IMR-90 (cell line): ENCODE data around the gene ZNF280B. TPM values are rescaled to one million over a fixed set of nuclear protein-coding genes. Genes with fewer than 3 reads are reported as not detected.

ENCODE experiments used
- ATAC-seq: fragments of 200-7000 bp; cut with Tn5 transposase; 2 replicates; pipeline ENCODE4 v1.9.1; 2020; ENCODE audit warnings: low read depth, mild to moderate bottlenecking, moderate library complexity
- BruUV-seq: library from RNA; stranded (reverse); fragments of 400-500 nt; replicated peaks from 2 replicates; lab custom pipeline; 2021; lab: Mats Ljungman, UMichigan
- CTCF ChIA-PET: fragments of 300-600 bp; formaldehyde crosslinking; extraction: SDS; loops from one replicate; lab custom pipeline; 2021; ENCODE audit warnings: antibody characterized with exemption; lab: Yijun Ruan, JAX
- POLR2A ChIA-PET: fragments of 300-600 bp; sonication (Branson Sonifier 250); formaldehyde crosslinking; loops from one replicate; lab custom pipeline; 2022; ENCODE audit warnings: antibody characterized with exemption; ENCODE audit not compliant: unreplicated experiment; lab: Charles Lee
- DNase-seq: peaks from one replicate; pipeline ENCODE4 v3.0.0; 2013
- H2AFZ ChIP-seq: replicated peaks from 2 replicates; pipeline ENCODE3; 2013; ENCODE audit warnings: low read length, mild to moderate bottlenecking; ENCODE audit not compliant: poor library complexity
- H2AK5ac ChIP-seq: 2 replicates; pipeline ENCODE4 v1.6.1; 2013; ENCODE audit warnings: low read depth, low read length, inconsistent platforms
- H2AK9ac ChIP-seq: replicated peaks from 2 replicates; pipeline ENCODE3; 2013; ENCODE audit warnings: mild to moderate bottlenecking, low read depth, low read length, moderate library complexity; ENCODE audit not compliant: poor library complexity
- H2BK120ac ChIP-seq: 2 replicates; pipeline ENCODE4 v1.6.1; 2013; ENCODE audit warnings: low read depth, low read length, inconsistent platforms
- H2BK15ac ChIP-seq: 3 replicates; pipeline ENCODE4 v1.6.1; 2013; ENCODE audit warnings: low read depth, low read length, inconsistent platforms
- H2BK20ac ChIP-seq: 2 replicates; pipeline ENCODE4 v1.6.1; 2013; ENCODE audit warnings: low read depth, mild to moderate bottlenecking, inconsistent platforms, low read length, moderate library complexity
- H2BK5ac ChIP-seq: 2 replicates; pipeline ENCODE4 v1.6.1; 2013; ENCODE audit warnings: mild to moderate bottlenecking, low read depth, low read length, inconsistent platforms; ENCODE audit not compliant: poor library complexity, severe bottlenecking
- H3K14ac ChIP-seq: replicated peaks from 2 replicates; pipeline ENCODE4 v1.6.1; 2013; ENCODE audit warnings: low read depth, low read length, inconsistent platforms
- H3K18ac ChIP-seq: 2 replicates; pipeline ENCODE4 v1.6.1; 2013; ENCODE audit warnings: low read depth, low read length, control low read depth
- H3K23ac ChIP-seq: 2 replicates; pipeline ENCODE4 v1.6.1; 2013; ENCODE audit warnings: low read depth, low read length, inconsistent platforms
- H3K27ac ChIP-seq: 2 replicates; pipeline ENCODE4 v1.5.1; 2013; ENCODE audit warnings: mild to moderate bottlenecking, control low read depth, low read length; ENCODE audit not compliant: insufficient read depth
- H3K27me3 ChIP-seq: 2 replicates; pipeline ENCODE4 v1.6.1; 2013; ENCODE audit warnings: low read length; ENCODE audit not compliant: control insufficient read depth, insufficient read depth
- H3K36me3 ChIP-seq: 2 replicates; pipeline ENCODE4 v1.6.1; 2013; ENCODE audit warnings: low read length, mixed read lengths; ENCODE audit not compliant: control insufficient read depth, insufficient read depth
- H3K4ac ChIP-seq: 2 replicates; pipeline ENCODE4 v1.6.1; 2013; ENCODE audit warnings: low read depth, low read length, inconsistent platforms
- H3K4me1 ChIP-seq: 2 replicates; pipeline ENCODE4 v1.6.1; 2013; ENCODE audit warnings: low read length, mixed read lengths; ENCODE audit not compliant: control insufficient read depth, insufficient read depth
- H3K4me2 ChIP-seq: 2 replicates; pipeline ENCODE4 v1.6.1; 2013; ENCODE audit warnings: low read depth, mild to moderate bottlenecking, control low read depth, low read length, moderate library complexity
- H3K4me3 ChIP-seq: 2 replicates; pipeline ENCODE4 v1.5.1; 2013; ENCODE audit warnings: low read depth, mild to moderate bottlenecking, control low read depth, low read length, moderate library complexity; ENCODE audit not compliant: insufficient read depth
- H3K56ac ChIP-seq: 2 replicates; pipeline ENCODE4 v1.6.1; 2013; ENCODE audit warnings: low read length, inconsistent platforms; ENCODE audit not compliant: insufficient read depth; ENCODE audit errors: extremely low read depth
- H3K79me1 ChIP-seq, 2 experiments: 2 replicates each; pipeline ENCODE4 v1.6.1; 2013; ENCODE audit warnings: low read length in 2 of 2, inconsistent platforms in 1 of 2, low read depth in 1 of 2
- H3K9ac ChIP-seq: 2 replicates; pipeline ENCODE4 v1.6.1; 2013; ENCODE audit warnings: low read depth, low read length, control low read depth
- H3K9me1 ChIP-seq: 2 replicates; pipeline ENCODE4 v1.6.1; 2013; ENCODE audit warnings: low read length, inconsistent platforms; ENCODE audit not compliant: insufficient read depth
- H3K9me3 ChIP-seq: 2 replicates; pipeline ENCODE4 v1.6.1; 2013; ENCODE audit warnings: low read length; ENCODE audit not compliant: control insufficient read depth, insufficient read depth
- H4K20me1 ChIP-seq: 2 replicates; pipeline ENCODE4 v1.6.1; 2013; ENCODE audit warnings: low read length, inconsistent platforms; ENCODE audit not compliant: insufficient read depth
- H4K5ac ChIP-seq: 2 replicates; pipeline ENCODE4 v1.6.1; 2013; ENCODE audit warnings: mild to moderate bottlenecking, low read depth, low read length, control low read depth
- H4K8ac ChIP-seq, 2 experiments: 2 replicates each; pipeline ENCODE4 v1.6.1; 2013; ENCODE audit warnings: low read depth in 2 of 2, low read length in 2 of 2, control low read depth in 1 of 2, inconsistent platforms in 1 of 2
- H4K91ac ChIP-seq: 2 replicates; pipeline ENCODE4 v1.6.1; 2013; ENCODE audit warnings: low read depth, low read length, inconsistent platforms; ENCODE audit not compliant: insufficient read depth
- BHLHE40 ChIP-seq: fragments of 150-350 bp; IDR thresholded peaks from 2 replicates; pipeline ENCODE4 v1.6.1; 2016; ENCODE audit warnings: mild to moderate bottlenecking, low read depth, low read length
- CEBPB ChIP-seq: IDR thresholded peaks from 2 replicates; pipeline ENCODE4 v1.6.1; 2012; ENCODE audit warnings: low read depth, low read length, improper control_type of control experiment
- CHD1 ChIP-seq: IDR thresholded peaks from 2 replicates; pipeline ENCODE4 v1.6.1; 2012; ENCODE audit warnings: low read depth, low read length, improper control_type of control experiment
- ELK1 ChIP-seq: fragments of 150-350 bp; IDR thresholded peaks from 2 replicates; pipeline ENCODE4 v1.6.1; 2016; ENCODE audit warnings: low read depth, mild to moderate bottlenecking, low read length, moderate library complexity, borderline replicate concordance
- FOS ChIP-seq: fragments of 150-350 bp; IDR thresholded peaks from 2 replicates; pipeline ENCODE4 v1.6.1; 2016; ENCODE audit warnings: low read depth, low read length
- MAFK ChIP-seq: IDR thresholded peaks from 2 replicates; pipeline ENCODE4 v1.6.1; 2012; ENCODE audit warnings: low read depth, low read length, improper control_type of control experiment
- MAZ ChIP-seq: IDR thresholded peaks from 2 replicates; pipeline ENCODE4 v1.6.1; 2012; ENCODE audit warnings: low read depth, mild to moderate bottlenecking, low read length, improper control_type of control experiment, moderate library complexity, borderline replicate concordance
- MXI1 ChIP-seq: IDR thresholded peaks from 2 replicates; pipeline ENCODE4 v1.6.1; 2012; ENCODE audit warnings: low read depth, mild to moderate bottlenecking, low read length, moderate library complexity, borderline replicate concordance
- NFE2L2 ChIP-seq: fragments of 150-350 bp; IDR thresholded peaks from 2 replicates; pipeline ENCODE4 v1.6.1; 2016; ENCODE audit warnings: low read depth, mild to moderate bottlenecking, low read length
- POLR2A ChIP-seq: IDR thresholded peaks from 2 replicates; pipeline ENCODE4 v1.6.1; 2012; ENCODE audit warnings: mild to moderate bottlenecking, low read depth, low read length
- RAD21 ChIP-seq: IDR thresholded peaks from 2 replicates; pipeline ENCODE4 v1.6.1; 2012; ENCODE audit warnings: low read length, improper control_type of control experiment
- RCOR1 ChIP-seq: IDR thresholded peaks from 2 replicates; pipeline ENCODE4 v1.6.1; 2012; ENCODE audit warnings: mild to moderate bottlenecking, low read length, improper control_type of control experiment; ENCODE audit not compliant: insufficient replicate concordance
- RFX5 ChIP-seq: IDR thresholded peaks from 2 replicates; pipeline ENCODE4 v1.8.0; 2012; ENCODE audit warnings: low read depth, mild to moderate bottlenecking, low read length, moderate library complexity
- SMC3 ChIP-seq: fragments of 150-350 bp; IDR thresholded peaks from 2 replicates; pipeline ENCODE4 v1.6.1; 2016; ENCODE audit warnings: low read depth, mild to moderate bottlenecking, antibody characterized with exemption, low read length, moderate library complexity
- USF2 ChIP-seq: fragments of 150-350 bp; IDR thresholded peaks from 2 replicates; pipeline ENCODE4 v1.6.1; 2017; ENCODE audit warnings: mild to moderate bottlenecking, antibody characterized with exemption, low read length, low read depth
- WGBS, 2 experiments: methylation state at CpG; one replicate each; pipeline versions ENCODE4 v1.1.5 to v1.1.7; 2013; ENCODE audit warnings: missing lambda C conversion rate in 2 of 2; ENCODE audit not compliant: insufficient read length in 1 of 2; ENCODE audit errors: extremely low coverage in 2 of 2; 5-methylcytosine and 5-hydroxymethylcytosine counted together
- dilution Hi-C: fragments of 300-500 bp; cut with HindIII; formaldehyde crosslinking; loops from one replicate; pipeline ENCODE4 v1.14.3; 2018; ENCODE audit warnings: low sequenced_read_pairs; ENCODE audit not compliant: unreplicated experiment
- in situ Hi-C: fragments of 300-500 bp; cut with MboI; formaldehyde crosslinking; loops from 3 replicates; pipeline ENCODE4 v1.14.3; 2019; ENCODE audit warnings: low sequenced_read_pairs, inconsistent platforms, mixed read lengths
- intact Hi-C: fragments of 100-400 bp; cut with micrococcal nuclease; formaldehyde crosslinking; loops from 2 replicates; pipeline ENCODE4 v1.10.0; 2022
- polyA plus RNA-seq, 3 experiments: library from polyadenylated mRNA; depleted of rRNA; stranded (reverse); fragments of >200 nt; gene quantifications; 2 replicates each; pipeline ENCODE4 v1.2.3, GENCODE V29; 2012; ENCODE audit warnings: low replicate concordance in 1 of 3
- total RNA-seq: library from RNA; depleted of rRNA; stranded (reverse); fragments of >200 nt; gene quantifications from 2 replicates; pipeline ENCODE4 v1.2.3, GENCODE V29; 2012
- TF ChIP-seq, protein P1 (sequence below): conservative IDR thresholded peaks from 2 replicates; pipeline ENCODE4 v1.5.1; 2012; ENCODE audit warnings: mild to moderate bottlenecking, low read depth, low read length, improper control_type of control experiment

ZNF280B gene
- total and polyA plus RNA-seq, 2 of the 4 experiments (the other 2 are of a cell fraction) = 0.65 to 1.4 TPM

GRCh38 chr22:22487059-22487458, 21.5 kb downstream of the ZNF280B start:
- ChIA-PET POLR2A (no interaction called here), CTCF (no interaction called here)
- H2AFZ ChIP-seq = no peak overlapping the region
- no peak overlapping the region for H3K4ac ChIP-seq
- BruUV-seq = no TSS peak
- no peak overlapping the region for H3K9ac ChIP-seq
- H4K91ac ChIP-seq = no peak overlapping the region
- H3K4me2 ChIP-seq = no peak overlapping the region
- no peaks in the 10 kb centered on the region for H4K20me1 ChIP-seq
- H4K8ac ChIP-seq = no peak overlapping the region
- H3K27me3 ChIP-seq = no peaks in the 10 kb centered on the region
- in situ Hi-C loops = no loop called here
- H2BK5ac ChIP-seq = no peak overlapping the region
- no peak overlapping the region for H2BK20ac ChIP-seq
- H4K5ac ChIP-seq = no peak overlapping the region
- no peaks in the 10 kb centered on the region for H3K9me1 ChIP-seq
- no peak overlapping the region for H3K23ac ChIP-seq
- ATAC-seq (no peak), DNase-seq (no peak)
- no peaks in the 10 kb centered on the region for H3K36me3 ChIP-seq
- no CpG with 5 or more reads among the region's 6 CpGs for WGBS, 2 experiments
- no peaks in the 10 kb centered on the region for H3K9me3 ChIP-seq
- no peak overlapping the region for H3K27ac ChIP-seq
- no peak overlapping the region for H3K14ac ChIP-seq
- no peak overlapping the region for H2AK9ac ChIP-seq
- H2BK120ac ChIP-seq = no peak overlapping the region
- dilution Hi-C loops = no loop called here
- no peak overlapping the region for H3K56ac ChIP-seq
- no peak overlapping the region for H2BK15ac ChIP-seq
- intact Hi-C loops = no loop called here
- H3K4me1 ChIP-seq = no peaks in the 10 kb centered on the region
- no peak overlapping the region for H3K18ac ChIP-seq
- no peak overlapping the region for H2AK5ac ChIP-seq
- H3K79me1 ChIP-seq = no peaks in the 10 kb centered on the region
- H3K4me3 ChIP-seq = no peak overlapping the region
- TF ChIP-seq USF2 = no peak
- TF ChIP-seq BHLHE40 = no peak
- TF ChIP-seq CHD1 = no peak
- TF ChIP-seq MXI1 = no peak
- TF ChIP-seq MAFK = no peak
- no peak for TF ChIP-seq MAZ
- TF ChIP-seq ELK1 = no peak
- TF ChIP-seq SMC3 = no peak
- no peak for TF ChIP-seq POLR2A
- TF ChIP-seq RFX5 = no peak
- TF ChIP-seq, protein P1, sequence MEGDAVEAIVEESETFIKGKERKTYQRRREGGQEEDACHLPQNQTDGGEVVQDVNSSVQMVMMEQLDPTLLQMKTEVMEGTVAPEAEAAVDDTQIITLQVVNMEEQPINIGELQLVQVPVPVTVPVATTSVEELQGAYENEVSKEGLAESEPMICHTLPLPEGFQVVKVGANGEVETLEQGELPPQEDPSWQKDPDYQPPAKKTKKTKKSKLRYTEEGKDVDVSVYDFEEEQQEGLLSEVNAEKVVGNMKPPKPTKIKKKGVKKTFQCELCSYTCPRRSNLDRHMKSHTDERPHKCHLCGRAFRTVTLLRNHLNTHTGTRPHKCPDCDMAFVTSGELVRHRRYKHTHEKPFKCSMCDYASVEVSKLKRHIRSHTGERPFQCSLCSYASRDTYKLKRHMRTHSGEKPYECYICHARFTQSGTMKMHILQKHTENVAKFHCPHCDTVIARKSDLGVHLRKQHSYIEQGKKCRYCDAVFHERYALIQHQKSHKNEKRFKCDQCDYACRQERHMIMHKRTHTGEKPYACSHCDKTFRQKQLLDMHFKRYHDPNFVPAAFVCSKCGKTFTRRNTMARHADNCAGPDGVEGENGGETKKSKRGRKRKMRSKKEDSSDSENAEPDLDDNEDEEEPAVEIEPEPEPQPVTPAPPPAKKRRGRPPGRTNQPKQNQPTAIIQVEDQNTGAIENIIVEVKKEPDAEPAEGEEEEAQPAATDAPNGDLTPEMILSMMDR = no peak
- TF ChIP-seq NFE2L2 = no peak
- no peak for TF ChIP-seq CEBPB
- no peak for TF ChIP-seq RCOR1
- TF ChIP-seq FOS = no peak
- no peak for TF ChIP-seq RAD21
